ENCODE measurements around the gene NPY2R. TPM values are rescaled to one million over a fixed set of nuclear protein-coding genes. Genes with fewer than 3 reads are reported as not detected.

The NPY2R gene
- total RNA-seq, 2 experiments from 2014 or later: not detected

Other genes starting within 250 kb of the NPY2R start
- gene MAP9, start 168.3 kb downstream of the NPY2R start, total RNA-seq: 1 to 10 TPM; 6.3 to 6.7 TPM

All from activated naive CD8-positive, alpha-beta T cell treated with anti-CD3 and anti-CD28 coated beads, Interleukin-2, amount 10 ng/mL, durations not matched to agents 7 days and 5 days (primary cell).